Mammary epithelial cell (primary cell): ENCODE measurements around the gene CCDC73.

Source experiments
- EZH2 ChIP-seq: IDR thresholded peaks from 2 replicates; pipeline ENCODE4 v1.6.1; 2012; ENCODE audit warnings: low read length, inconsistent platforms, borderline replicate concordance
- TF ChIP-seq, protein P1 (sequence below), 2 donors: IDR thresholded peaks in 1 of 2; conservative IDR thresholded peaks in 1 of 2; 2 replicates each; pipeline ENCODE4 v1.5.1; 2011 to 2012; ENCODE audit warnings: inconsistent platforms in 2 of 2, low read length in 2 of 2, mild to moderate bottlenecking in 2 of 2, control low read depth in 1 of 2, low read depth in 1 of 2; ENCODE audit not compliant: insufficient read depth in 1 of 2; ENCODE audit errors: extremely low read depth in 1 of 2

DNA sequence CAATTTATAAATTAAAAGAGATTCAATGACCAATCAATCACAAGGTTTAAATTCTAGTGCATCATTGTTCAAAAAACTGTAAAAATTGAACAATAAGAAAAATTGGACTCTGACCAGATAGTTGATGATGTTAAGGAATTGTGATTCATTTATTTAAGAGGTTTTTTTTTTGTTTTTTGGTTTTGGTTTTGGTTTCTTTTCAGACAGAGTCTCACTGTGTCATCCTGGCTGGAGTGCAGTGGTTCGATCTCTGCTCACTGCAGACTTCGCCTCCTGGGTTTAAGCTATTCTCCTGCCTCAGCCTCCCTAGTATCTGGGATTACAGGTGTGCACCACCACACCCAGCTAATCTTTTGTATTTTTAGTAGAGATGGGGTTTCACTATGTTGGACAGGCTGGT, 227.9 kb downstream of the CCDC73 start:
- TF ChIP-seq, protein P1, sequence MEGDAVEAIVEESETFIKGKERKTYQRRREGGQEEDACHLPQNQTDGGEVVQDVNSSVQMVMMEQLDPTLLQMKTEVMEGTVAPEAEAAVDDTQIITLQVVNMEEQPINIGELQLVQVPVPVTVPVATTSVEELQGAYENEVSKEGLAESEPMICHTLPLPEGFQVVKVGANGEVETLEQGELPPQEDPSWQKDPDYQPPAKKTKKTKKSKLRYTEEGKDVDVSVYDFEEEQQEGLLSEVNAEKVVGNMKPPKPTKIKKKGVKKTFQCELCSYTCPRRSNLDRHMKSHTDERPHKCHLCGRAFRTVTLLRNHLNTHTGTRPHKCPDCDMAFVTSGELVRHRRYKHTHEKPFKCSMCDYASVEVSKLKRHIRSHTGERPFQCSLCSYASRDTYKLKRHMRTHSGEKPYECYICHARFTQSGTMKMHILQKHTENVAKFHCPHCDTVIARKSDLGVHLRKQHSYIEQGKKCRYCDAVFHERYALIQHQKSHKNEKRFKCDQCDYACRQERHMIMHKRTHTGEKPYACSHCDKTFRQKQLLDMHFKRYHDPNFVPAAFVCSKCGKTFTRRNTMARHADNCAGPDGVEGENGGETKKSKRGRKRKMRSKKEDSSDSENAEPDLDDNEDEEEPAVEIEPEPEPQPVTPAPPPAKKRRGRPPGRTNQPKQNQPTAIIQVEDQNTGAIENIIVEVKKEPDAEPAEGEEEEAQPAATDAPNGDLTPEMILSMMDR (conservative IDR thresholded peaks at IDR 0.05 in 1 of 2, IDR thresholded peaks at IDR 0.05 in 1 of 2; ENCODE audit: extremely low read depth in 1 of 2, insufficient read depth in 1 of 2, low read depth in 1 of 2, low read length in 2 of 2), result no peak
- TF ChIP-seq EZH2, result no peak
